ENCODE measurements around the gene EPS8. TPM values are rescaled to one million over a fixed set of nuclear protein-coding genes. Genes with fewer than 3 reads are reported as not detected.

The EPS8 gene
- total RNA-seq, 2 experiments from 2014 or later = 0.61 to 0.92 TPM

GRCh38 chr12:15829949-15830348 lies 40.8 kb upstream of the EPS8 start:
- no peak overlapping the region for H2AFZ ChIP-seq (ENCODE audit: low read length)
- H3K4me3 ChIP-seq (ENCODE audit: low read depth, low read length, poor library complexity, severe bottlenecking) = no peak overlapping the region
- no peaks in the 10 kb centered on the region for H3K79me2 ChIP-seq (ENCODE audit: insufficient read depth, low read depth, low read length)
- no peaks in the 10 kb centered on the region for H3K9me2 ChIP-seq (ENCODE audit: insufficient read depth, low read length)
- no TSS peak for BruUV-seq (replicated peaks)
- H4K20me1 ChIP-seq (ENCODE audit: insufficient read depth, low read length) = no peaks in the 10 kb centered on the region
- intact Hi-C loops (cut with micrococcal nuclease; ENCODE audit: unreplicated experiment) = no loop called here
- no peaks in the 10 kb centered on the region for H3K4me1 ChIP-seq (ENCODE audit: insufficient read depth, low read length, poor library complexity, severe bottlenecking)
- H3K27ac ChIP-seq (ENCODE audit: low read depth, low read length, poor library complexity, severe bottlenecking) = no peak overlapping the region
- CTCF ChIA-PET (ENCODE audit: unreplicated experiment) = no interaction called here
- POLR2A ChIA-PET = interaction anchor here (1.0 kb wide), 1 partner anchor 9 kb away, joined by 3 read pairs; no protein-coding TSS in a partner anchor
- no peak for DNase-seq (ENCODE audit: low spot score)
- TF ChIP-seq EZH2phosphoT487 (IDR thresholded peaks at IDR 0.05; ENCODE audit: borderline replicate concordance, low read depth, low read length) (no peak), CTCF (conservative IDR thresholded peaks at IDR 0.05; ENCODE audit: low read length) (no peak)
- no peak overlapping the region for H3K4me2 ChIP-seq (ENCODE audit: low read length)
- H3K9me3 ChIP-seq (ENCODE audit: low read length) = no peaks in the 10 kb centered on the region
- H3K36me3 ChIP-seq (ENCODE audit: insufficient read depth, low read length) = no peaks in the 10 kb centered on the region

GRCh38 chr12:15829255-15829654 lies 40.1 kb upstream of the EPS8 start:
- H3K27ac ChIP-seq (ENCODE audit: low read depth, low read length, poor library complexity, severe bottlenecking) = no peak overlapping the region
- POLR2A ChIA-PET = interaction anchor here (1.0 kb wide), 1 partner anchor 9 kb away, joined by 3 read pairs; no protein-coding TSS in a partner anchor
- CTCF ChIA-PET (ENCODE audit: unreplicated experiment) = no interaction called here
- intact Hi-C loops (cut with micrococcal nuclease; ENCODE audit: unreplicated experiment) = no loop called here
- H4K20me1 ChIP-seq (ENCODE audit: insufficient read depth, low read length) = no peaks in the 10 kb centered on the region
- no TSS peak for BruUV-seq (replicated peaks)
- no peaks in the 10 kb centered on the region for H3K79me2 ChIP-seq (ENCODE audit: insufficient read depth, low read depth, low read length)
- no peaks in the 10 kb centered on the region for H3K36me3 ChIP-seq (ENCODE audit: insufficient read depth, low read length)
- no peaks in the 10 kb centered on the region for H3K4me1 ChIP-seq (ENCODE audit: insufficient read depth, low read length, poor library complexity, severe bottlenecking)
- no peak overlapping the region for H3K4me3 ChIP-seq (ENCODE audit: low read depth, low read length, poor library complexity, severe bottlenecking)
- no peaks in the 10 kb centered on the region for H3K9me2 ChIP-seq (ENCODE audit: insufficient read depth, low read length)
- no peak overlapping the region for H2AFZ ChIP-seq (ENCODE audit: low read length)
- DNase-seq (ENCODE audit: low spot score) = no peak
- H3K9me3 ChIP-seq (ENCODE audit: low read length) = no peaks in the 10 kb centered on the region
- H3K4me2 ChIP-seq (ENCODE audit: low read length) = no peak overlapping the region
- TF ChIP-seq CTCF (conservative IDR thresholded peaks at IDR 0.05; ENCODE audit: low read length) = no peak
- TF ChIP-seq EZH2phosphoT487 (IDR thresholded peaks at IDR 0.05; ENCODE audit: borderline replicate concordance, low read depth, low read length) = no peak

GRCh38 chr12:15827136-15827535 lies 37.9 kb upstream of the EPS8 start:
- no peaks in the 10 kb centered on the region for H3K36me3 ChIP-seq (ENCODE audit: insufficient read depth, low read length)
- H3K4me1 ChIP-seq (ENCODE audit: insufficient read depth, low read length, poor library complexity, severe bottlenecking) = no peaks in the 10 kb centered on the region
- no peak overlapping the region for H3K27ac ChIP-seq (ENCODE audit: low read depth, low read length, poor library complexity, severe bottlenecking)
- intact Hi-C loops (cut with micrococcal nuclease; ENCODE audit: unreplicated experiment) = no loop called here
- H2AFZ ChIP-seq (ENCODE audit: low read length) = no peak overlapping the region
- no peaks in the 10 kb centered on the region for H3K9me3 ChIP-seq (ENCODE audit: low read length)
- BruUV-seq (replicated peaks) = no TSS peak
- no peak for TF ChIP-seq EZH2phosphoT487 (IDR thresholded peaks at IDR 0.05; ENCODE audit: borderline replicate concordance, low read depth, low read length)
- no peak for TF ChIP-seq CTCF (conservative IDR thresholded peaks at IDR 0.05; ENCODE audit: low read length)
- no peaks in the 10 kb centered on the region for H4K20me1 ChIP-seq (ENCODE audit: insufficient read depth, low read length)
- POLR2A ChIA-PET = no interaction called here
- H3K79me2 ChIP-seq (ENCODE audit: insufficient read depth, low read depth, low read length) = no peaks in the 10 kb centered on the region
- no peak overlapping the region for H3K4me2 ChIP-seq (ENCODE audit: low read length)
- no peak for DNase-seq (ENCODE audit: low spot score)
- CTCF ChIA-PET (ENCODE audit: unreplicated experiment) = no interaction called here
- H3K9me2 ChIP-seq (ENCODE audit: insufficient read depth, low read length) = no peaks in the 10 kb centered on the region
- H3K4me3 ChIP-seq (ENCODE audit: low read depth, low read length, poor library complexity, severe bottlenecking) = no peak overlapping the region

Measured in OCI-LY7 (cell line).